Uterus (tissue), 2 donors: Measurements from ENCODE around the gene RIPK1.
"Not testable (repeated sequence)": the region's sequence is repeated elsewhere in the genome, so short reads cannot be mapped to it uniquely, and the experiment has no call there.

Experiments
- POLR2A ChIP-seq, 2 donors: fragments of 450-650 bp; IDR thresholded peaks; one replicate each; pipeline ENCODE4 v1.6.1; 2016; ENCODE audit warnings: antibody characterized with exemption in 2 of 2, mild to moderate bottlenecking in 1 of 2, moderate library complexity in 1 of 2
- TF ChIP-seq, protein P1 (sequence below), 4 experiments: fragments of 200-600 bp in 2 of 4; fragments of 450-650 bp in 2 of 4; sonication (generic) in 2 of 4; IDR thresholded peaks; one replicate each; pipeline ENCODE4 v1.5.1; 2016 to 2019; ENCODE audit warnings: antibody characterized with exemption in 4 of 4, mild to moderate bottlenecking in 2 of 4, moderate library complexity in 1 of 4

DNA sequence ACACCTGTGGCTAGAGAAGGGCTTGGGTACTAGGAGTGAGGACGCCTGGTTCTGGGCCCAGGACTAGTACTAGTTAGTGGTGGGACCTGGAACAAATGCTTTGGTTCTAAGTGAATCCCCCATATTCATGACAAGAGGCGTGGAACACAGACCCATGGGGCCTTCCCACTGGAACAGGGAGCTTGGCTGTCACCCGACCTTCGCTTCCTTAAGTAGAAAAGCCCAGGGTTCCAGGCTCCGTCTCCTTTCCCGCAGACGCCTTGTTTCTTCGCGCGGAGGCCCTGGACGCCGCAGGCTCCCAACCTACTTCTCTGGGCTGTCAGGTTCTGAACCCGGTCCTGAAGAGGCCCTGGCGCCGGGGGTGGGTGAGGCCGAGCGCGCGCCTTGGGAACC is 5.0 kb upstream of the RIPK1 start:
- not testable (repeated sequence) for TF ChIP-seq POLR2A (IDR thresholded peaks at IDR 0.05)
- TF ChIP-seq, protein P1, sequence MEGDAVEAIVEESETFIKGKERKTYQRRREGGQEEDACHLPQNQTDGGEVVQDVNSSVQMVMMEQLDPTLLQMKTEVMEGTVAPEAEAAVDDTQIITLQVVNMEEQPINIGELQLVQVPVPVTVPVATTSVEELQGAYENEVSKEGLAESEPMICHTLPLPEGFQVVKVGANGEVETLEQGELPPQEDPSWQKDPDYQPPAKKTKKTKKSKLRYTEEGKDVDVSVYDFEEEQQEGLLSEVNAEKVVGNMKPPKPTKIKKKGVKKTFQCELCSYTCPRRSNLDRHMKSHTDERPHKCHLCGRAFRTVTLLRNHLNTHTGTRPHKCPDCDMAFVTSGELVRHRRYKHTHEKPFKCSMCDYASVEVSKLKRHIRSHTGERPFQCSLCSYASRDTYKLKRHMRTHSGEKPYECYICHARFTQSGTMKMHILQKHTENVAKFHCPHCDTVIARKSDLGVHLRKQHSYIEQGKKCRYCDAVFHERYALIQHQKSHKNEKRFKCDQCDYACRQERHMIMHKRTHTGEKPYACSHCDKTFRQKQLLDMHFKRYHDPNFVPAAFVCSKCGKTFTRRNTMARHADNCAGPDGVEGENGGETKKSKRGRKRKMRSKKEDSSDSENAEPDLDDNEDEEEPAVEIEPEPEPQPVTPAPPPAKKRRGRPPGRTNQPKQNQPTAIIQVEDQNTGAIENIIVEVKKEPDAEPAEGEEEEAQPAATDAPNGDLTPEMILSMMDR (IDR thresholded peaks at IDR 0.05): not testable (repeated sequence)
